Activated naive CD4-positive, alpha-beta T cell treated with anti-CD3 and anti-CD28 coated beads, Interleukin-2, amount 50 U/mL, for 72 hours (primary cell): ENCODE data around the gene SETBP1. TPM values are rescaled to one million over a fixed set of nuclear protein-coding genes. Genes with fewer than 3 reads are reported as not detected.

Source experiments
- ATAC-seq, 2 donors: fragments of 150-1000 bp; cut with Tn5 transposase; 2 replicates each; pipeline ENCODE4 v1.10.0; 2021; ENCODE audit warnings: mild to moderate bottlenecking in 2 of 2, moderate library complexity in 2 of 2
- DNase-seq, 2 donors: peaks; one replicate each; pipeline ENCODE4 v3.0.0; 2021 to 2022; ENCODE audit warnings: low spot score in 2 of 2
- H3K27ac Mint-ChIP-seq, 2 donors: one replicate each; pipeline ENCODE4 v1.8.0; 2022; ENCODE audit warnings: mild to moderate bottlenecking in 2 of 2, mixed read lengths in 2 of 2
- H3K36me3 Mint-ChIP-seq, 2 donors: one replicate each; pipeline ENCODE4 v1.8.0; 2022; ENCODE audit warnings: mixed read lengths in 2 of 2
- H3K9me3 Mint-ChIP-seq, 2 donors: one replicate each; pipeline ENCODE4 v1.8.0; 2022; ENCODE audit warnings: mixed read lengths in 2 of 2
- total RNA-seq, 2 donors: library from RNA; stranded (reverse); gene quantifications; one replicate each; pipeline ENCODE4 v1.2.3, GENCODE V29; 2022

SETBP1 gene
- total RNA-seq, 2 donors from 2014 or later = 1.2 to 2.7 TPM

DNA sequence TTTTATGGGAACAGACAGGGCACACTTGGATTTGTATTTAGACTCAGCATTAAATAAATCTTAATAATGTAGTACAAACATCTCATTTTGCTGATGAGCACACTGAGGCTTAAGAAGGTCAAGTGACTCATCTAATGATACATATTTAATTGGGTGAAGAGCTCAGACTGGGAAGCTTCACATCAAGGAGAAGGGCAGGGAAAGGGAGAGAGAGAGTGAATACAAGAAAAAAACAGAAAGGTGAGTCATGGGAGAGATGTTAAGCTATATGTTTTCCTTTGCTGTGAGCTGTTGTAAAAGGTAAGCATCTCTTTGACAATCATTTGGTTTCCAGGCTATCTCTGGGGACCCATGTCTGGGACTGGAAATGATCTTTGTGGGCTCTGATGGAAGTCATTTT, 277.8 kb downstream of the SETBP1 start:
- Mint-ChIP-seq H3K9me3 (peaks cover 4 to 5% of the 10 kb centered on the region in 2 donors), H3K36me3 (no peaks in the 10 kb centered on the region), H3K27ac (no peak overlapping the region)
- DNase-seq = no peak
- ATAC-seq = no peak

DNA sequence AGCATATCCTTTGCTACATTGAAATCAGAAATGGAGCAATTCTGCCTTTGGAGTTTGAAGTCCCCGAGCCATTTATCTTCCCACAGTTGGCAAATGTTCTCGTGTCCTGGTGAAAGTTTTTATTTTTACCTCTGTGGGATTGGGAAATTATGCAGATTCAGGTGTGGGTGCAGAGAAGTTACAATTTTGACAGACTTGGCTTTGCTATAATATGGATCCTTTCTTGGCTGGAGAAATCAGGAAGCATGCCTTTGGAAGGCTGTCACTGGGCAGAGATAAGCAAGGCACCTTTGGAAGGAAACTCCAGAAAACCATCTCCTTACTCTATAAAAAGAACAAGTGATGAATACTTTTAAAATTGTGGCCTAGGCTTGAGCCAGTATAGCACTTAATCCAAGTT, 278.3 kb downstream of the SETBP1 start:
- DNase-seq = no peak
- no peak for ATAC-seq
- H3K9me3 Mint-ChIP-seq = peaks cover 4 to 5% of the 10 kb centered on the region in 2 donors
- no peak overlapping the region for H3K27ac Mint-ChIP-seq
- no peaks in the 10 kb centered on the region for H3K36me3 Mint-ChIP-seq

DNA sequence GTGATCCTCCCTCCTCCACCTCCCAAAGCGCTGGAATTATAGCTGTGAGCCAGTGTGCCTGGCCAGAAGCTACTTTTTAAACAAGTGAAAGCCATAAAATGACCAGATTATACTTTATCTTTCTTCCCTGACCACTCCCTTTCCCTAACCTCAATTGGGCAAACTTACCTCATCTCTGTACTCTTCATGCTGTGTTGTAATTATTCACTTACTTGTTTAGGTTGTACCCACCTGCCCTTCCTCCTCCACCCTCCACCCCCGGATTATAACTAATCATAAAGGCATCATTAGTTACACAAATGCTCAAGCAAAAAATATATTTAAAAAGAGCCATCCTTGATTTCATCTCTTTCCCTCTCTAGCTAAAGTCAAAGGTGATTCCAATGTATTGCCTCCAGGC, 279.9 kb downstream of the SETBP1 start:
- ATAC-seq = no peak
- no peaks in the 10 kb centered on the region for H3K36me3 Mint-ChIP-seq
- no peak overlapping the region for H3K27ac Mint-ChIP-seq
- no peak for DNase-seq
- H3K9me3 Mint-ChIP-seq = peaks cover 4 to 5% of the 10 kb centered on the region in 2 donors

DNA sequence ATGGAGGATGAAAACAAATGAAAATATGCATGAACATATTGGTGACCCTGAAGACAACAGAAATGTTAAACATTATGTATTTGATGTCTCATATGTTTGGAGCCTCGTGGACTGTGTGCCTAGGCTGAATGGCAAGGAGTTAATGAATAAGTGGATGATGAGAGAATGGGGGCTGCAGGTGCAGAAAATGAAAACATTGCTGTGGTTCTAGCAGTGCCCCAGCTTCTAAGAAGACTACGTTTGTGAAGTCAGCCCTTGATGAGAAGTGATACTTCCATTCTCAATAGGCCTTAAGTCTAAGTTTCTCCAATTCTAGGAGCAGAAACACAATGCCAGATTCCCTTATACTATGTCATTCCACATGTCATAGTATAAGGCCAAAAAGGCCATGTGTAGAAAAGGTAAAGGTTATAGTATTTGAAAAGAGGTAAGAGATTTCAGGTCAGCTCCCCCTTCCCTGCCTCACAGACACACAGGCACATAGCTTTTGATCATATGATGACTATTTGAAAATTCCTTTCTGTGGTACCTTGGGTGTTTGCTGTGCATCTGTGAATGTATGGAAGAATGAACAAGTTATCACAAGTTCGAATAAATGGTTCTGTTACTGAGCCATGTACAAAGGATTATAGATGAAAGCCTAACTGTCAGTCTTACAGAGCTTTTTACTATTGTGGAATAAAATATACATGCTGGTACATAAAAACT, 280.8 kb downstream of the SETBP1 start:
- Mint-ChIP-seq H3K36me3 (no peaks in the 10 kb centered on the region), H3K27ac (no peak overlapping the region), H3K9me3 (peaks cover 4 to 5% of the 10 kb centered on the region in 2 donors)
- ATAC-seq = no peak
- DNase-seq = no peak

- no peak for DNase-seq
- ATAC-seq = no peak
- Mint-ChIP-seq H3K27ac (no peak overlapping the region), H3K9me3 (no peaks in the 10 kb centered on the region), H3K36me3 (no peaks in the 10 kb centered on the region)
Measured at GRCh38 chr18:44967599-44967998, 286.9 kb downstream of the SETBP1 start.

DNA sequence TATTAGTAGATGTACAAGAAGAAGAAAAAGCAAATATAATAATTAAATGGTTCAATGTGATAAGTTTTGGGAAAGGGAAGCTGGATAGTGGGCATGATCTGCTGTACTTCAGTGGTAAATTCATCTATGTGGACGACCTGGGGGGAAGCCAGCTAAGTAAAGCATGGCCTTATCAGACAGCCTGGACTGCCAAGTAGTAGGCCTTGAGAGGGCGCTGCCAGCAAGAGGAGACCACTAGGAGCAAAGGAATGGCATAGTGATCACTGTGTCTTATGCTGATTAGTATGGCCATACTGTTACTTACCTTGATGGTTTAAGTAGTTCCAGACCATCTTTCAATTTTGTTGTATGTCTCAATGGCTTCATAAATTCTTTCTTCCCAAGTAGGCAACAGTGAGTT, 287.6 kb downstream of the SETBP1 start:
- ATAC-seq (no peak), DNase-seq (no peak)
- Mint-ChIP-seq H3K36me3 (no peaks in the 10 kb centered on the region), H3K27ac (no peak overlapping the region), H3K9me3 (peaks cover 0 to 1% of the 10 kb centered on the region in 2 donors)

GRCh38 chr18:44969214-44969795, 288.6 kb downstream of the SETBP1 start:
- Mint-ChIP-seq H3K36me3 (no peaks in the 10 kb centered on the region), H3K9me3 (peaks cover 0 to 4% of the 10 kb centered on the region in 2 donors), H3K27ac (no peak overlapping the region)
- ATAC-seq = no peak
- DNase-seq = no peak

GRCh38 chr18:44973282-44973681, 292.6 kb downstream of the SETBP1 start:
- DNase-seq = no peak
- peaks cover 0 to 4% of the 10 kb centered on the region in 2 donors for H3K9me3 Mint-ChIP-seq
- no peak overlapping the region for H3K27ac Mint-ChIP-seq
- ATAC-seq = no peak
- no peaks in the 10 kb centered on the region for H3K36me3 Mint-ChIP-seq

GRCh38 chr18:44974174-44974573, 293.5 kb downstream of the SETBP1 start:
- ATAC-seq (peak in 1 of 2 donors; percentile 41), DNase-seq (no peak)
- Mint-ChIP-seq H3K36me3 (no peaks in the 10 kb centered on the region), H3K27ac (no peak overlapping the region), H3K9me3 (peaks cover 0 to 4% of the 10 kb centered on the region in 2 donors)

GRCh38 chr18:44977856-44978255, 297.2 kb downstream of the SETBP1 start:
- Mint-ChIP-seq H3K27ac (no peak overlapping the region), H3K9me3 (peaks cover 0 to 4% of the 10 kb centered on the region in 2 donors), H3K36me3 (no peaks in the 10 kb centered on the region)
- DNase-seq (no peak), ATAC-seq (no peak)

DNA sequence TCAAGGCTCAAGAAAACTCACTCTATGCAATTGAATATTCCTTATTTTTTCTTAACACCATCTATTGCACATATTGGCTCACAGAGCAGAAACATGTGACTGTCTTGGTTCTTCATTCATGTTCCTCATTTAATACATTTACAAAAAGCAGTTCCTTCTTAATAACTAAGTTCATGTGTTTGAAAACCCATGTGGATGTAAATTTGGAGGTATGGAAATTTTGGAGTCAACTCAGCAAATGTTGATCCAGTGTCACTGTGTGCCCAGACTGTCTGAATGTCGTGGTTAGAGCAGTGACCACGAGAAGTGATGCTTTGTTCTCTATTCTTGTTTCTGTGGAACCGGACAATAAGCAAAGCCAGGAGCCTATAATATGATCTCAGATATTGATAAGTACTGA, 299.1 kb downstream of the SETBP1 start:
- Mint-ChIP-seq H3K9me3 (no peaks in the 10 kb centered on the region), H3K27ac (no peak overlapping the region), H3K36me3 (no peaks in the 10 kb centered on the region)
- no peak for ATAC-seq
- no peak for DNase-seq

DNA sequence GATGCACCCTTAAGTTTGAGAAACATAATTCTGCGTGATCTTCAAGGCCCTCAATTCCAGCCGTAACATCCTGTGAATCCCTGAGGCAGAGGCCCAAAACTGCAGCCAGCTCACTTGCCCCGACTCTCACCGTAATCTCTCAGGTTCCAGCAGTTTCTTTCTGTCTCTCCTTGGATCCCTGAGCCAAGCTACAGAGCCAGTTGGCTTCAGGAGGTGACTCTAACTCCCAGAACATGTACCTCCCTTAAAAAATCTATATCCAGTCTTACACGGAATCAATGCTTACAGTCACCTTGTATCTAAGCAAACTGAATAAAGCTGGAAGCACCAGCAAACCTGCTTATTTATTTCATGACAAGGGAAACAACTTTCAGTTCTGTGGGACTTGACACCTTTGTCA, 300.4 kb downstream of the SETBP1 start:
- no peak for ATAC-seq
- H3K27ac Mint-ChIP-seq = no peak overlapping the region
- H3K9me3 Mint-ChIP-seq = no peaks in the 10 kb centered on the region
- no peak for DNase-seq
- no peaks in the 10 kb centered on the region for H3K36me3 Mint-ChIP-seq

- no peak for ATAC-seq
- Mint-ChIP-seq H3K9me3 (peaks cover 0 to 3% of the 10 kb centered on the region in 2 donors), H3K27ac (no peak overlapping the region), H3K36me3 (no peaks in the 10 kb centered on the region)
- DNase-seq = no peak
Measured at GRCh38 chr18:44986933-44987332, 306.2 kb downstream of the SETBP1 start.

GRCh38 chr18:44987371-44987770, 306.7 kb downstream of the SETBP1 start:
- no peak overlapping the region for H3K27ac Mint-ChIP-seq
- DNase-seq = no peak
- no peak for ATAC-seq
- peaks cover 0 to 3% of the 10 kb centered on the region in 2 donors for H3K9me3 Mint-ChIP-seq
- H3K36me3 Mint-ChIP-seq = no peaks in the 10 kb centered on the region

- no peaks in the 10 kb centered on the region for H3K36me3 Mint-ChIP-seq
- H3K27ac Mint-ChIP-seq = no peak overlapping the region
- H3K9me3 Mint-ChIP-seq = peaks cover 0 to 3% of the 10 kb centered on the region in 2 donors
- ATAC-seq = no peak
- DNase-seq = no peak
Measured at GRCh38 chr18:44988821-44989587, 308.3 kb downstream of the SETBP1 start.

DNA sequence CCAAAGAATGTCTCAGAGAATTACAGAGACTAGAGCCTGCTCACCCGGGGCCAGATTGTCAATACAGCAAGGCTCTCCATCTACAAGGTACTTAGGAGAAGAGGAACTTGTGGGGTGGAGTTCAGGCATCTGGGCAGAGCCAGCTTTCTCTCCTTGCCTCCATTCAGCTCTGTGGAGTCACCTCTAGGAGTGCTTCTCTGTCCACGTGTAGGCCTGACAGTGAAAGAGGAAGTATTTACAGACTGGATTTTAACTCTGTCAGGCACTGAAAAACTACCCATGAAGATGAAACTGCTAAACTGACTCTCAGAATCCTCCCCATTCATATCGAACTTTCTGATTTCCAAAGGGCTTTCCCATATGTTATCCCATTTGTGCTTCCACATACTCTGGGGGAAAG, 315.6 kb downstream of the SETBP1 start:
- Mint-ChIP-seq H3K9me3 (peaks cover 7 to 11% of the 10 kb centered on the region in 2 donors), H3K36me3 (peaks cover 5 to 6% of the 10 kb centered on the region in 2 donors), H3K27ac (no peak overlapping the region)
- DNase-seq (no peak), ATAC-seq (no peak)

DNA sequence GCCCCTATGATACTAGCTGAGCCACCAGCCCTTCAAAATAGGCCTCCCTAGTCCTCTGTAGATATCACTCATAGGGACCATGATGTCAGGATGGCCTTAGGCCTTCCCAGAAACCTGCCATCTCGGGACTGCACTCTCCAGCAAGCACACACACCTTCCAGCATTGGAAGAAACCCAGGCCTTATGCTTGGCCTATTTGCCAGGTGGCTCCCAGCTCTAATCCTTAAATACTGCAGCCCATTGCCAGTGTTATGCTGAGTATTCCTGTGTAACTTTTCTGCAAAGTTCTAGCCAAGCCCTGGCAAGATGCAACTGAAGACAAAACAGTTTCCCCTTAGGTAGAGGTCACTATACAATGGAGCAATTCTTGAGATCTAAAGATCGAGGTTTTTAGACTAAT, 316.5 kb downstream of the SETBP1 start:
- DNase-seq = no peak
- no peak for ATAC-seq
- Mint-ChIP-seq H3K36me3 (peaks cover 5 to 6% of the 10 kb centered on the region in 2 donors), H3K27ac (no peak overlapping the region), H3K9me3 (peaks cover 7 to 11% of the 10 kb centered on the region in 2 donors)
